ENCODE data around the gene AEBP1. TPM values are rescaled to one million over a fixed set of nuclear protein-coding genes. Genes with fewer than 3 reads are reported as not detected.

AEBP1 gene
- total and polyA plus RNA-seq, 2 donors (not counting 1 experiment from before 2014, with no cell fraction given): 44.4 to 133 TPM

DNA sequence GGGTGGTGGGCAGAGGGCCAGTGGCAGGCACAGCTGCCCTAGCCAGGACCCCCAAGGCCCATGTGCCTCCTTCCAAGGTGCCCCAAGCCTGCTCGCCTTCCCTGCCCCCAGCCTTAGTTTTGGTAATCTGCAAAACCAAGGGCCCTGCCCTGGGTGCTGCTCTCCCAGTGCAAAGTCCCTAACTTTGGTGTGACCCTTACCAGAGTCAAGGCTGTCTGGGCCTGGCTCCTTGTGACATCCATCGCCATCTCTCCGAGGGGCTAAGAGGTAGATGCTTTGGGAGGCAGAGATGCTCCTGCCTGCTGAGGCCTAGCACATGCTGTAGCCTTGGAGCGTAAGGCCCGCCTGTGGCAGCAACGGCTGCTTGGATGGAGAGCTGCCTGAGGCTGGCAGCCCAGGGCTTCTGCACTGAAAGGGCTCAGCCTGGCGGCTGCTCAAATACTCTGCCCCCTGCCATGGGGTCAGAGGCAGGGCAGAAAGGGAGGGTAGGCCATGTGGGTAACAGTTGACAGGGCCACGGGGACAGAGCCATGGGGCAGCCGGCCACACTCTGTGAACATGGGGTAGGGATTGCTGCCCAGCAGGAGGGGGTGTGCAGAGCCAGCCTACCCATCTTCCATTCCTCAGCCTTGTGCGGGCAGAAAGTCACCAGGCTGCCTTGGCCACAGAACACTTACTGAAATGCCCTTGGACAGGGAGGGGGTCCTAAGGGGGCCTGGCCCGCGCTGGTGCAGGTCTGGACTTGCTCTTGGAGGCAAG, 54.9 kb downstream of the AEBP1 start:
- Histone ChIP-seq H3K27me3 (ENCODE audit: control insufficient read depth, insufficient read depth, low read length) (peaks cover 9% of the 10 kb centered on the region), H3K4me1 (ENCODE audit: control insufficient read depth, extremely low read depth, insufficient read depth, low read length) (peaks cover 3% of the 10 kb centered on the region), H3K36me3 (ENCODE audit: control insufficient read depth, insufficient read depth, low read length) (no peaks in the 10 kb centered on the region), H3K9me3 (ENCODE audit: control insufficient read depth, insufficient read depth, low read depth, low read length) (no peaks in the 10 kb centered on the region), H2AFZ (ENCODE audit: low read length) (no peak overlapping the region), H4K20me1 (ENCODE audit: control insufficient read depth, extremely low read depth, insufficient read depth, low read length) (no peaks in the 10 kb centered on the region), H3K4me3 (replicated peaks in 1 of 4; ENCODE audit: control extremely low read depth in 1 of 4, insufficient read depth in 1 of 4, low read depth in 3 of 4, low read length in 4 of 4) (no peak overlapping the region), H3K79me2 (ENCODE audit: control insufficient read depth, insufficient read depth, low read length) (no peaks in the 10 kb centered on the region), H3K9ac (ENCODE audit: insufficient read depth, low read length) (no peak overlapping the region), H3K27ac (ENCODE audit: insufficient read depth, low read length) (no peak overlapping the region), H3K4me2 (ENCODE audit: extremely low read depth, insufficient read depth, low read length) (no peak overlapping the region)
- TF ChIP-seq, protein P1, sequence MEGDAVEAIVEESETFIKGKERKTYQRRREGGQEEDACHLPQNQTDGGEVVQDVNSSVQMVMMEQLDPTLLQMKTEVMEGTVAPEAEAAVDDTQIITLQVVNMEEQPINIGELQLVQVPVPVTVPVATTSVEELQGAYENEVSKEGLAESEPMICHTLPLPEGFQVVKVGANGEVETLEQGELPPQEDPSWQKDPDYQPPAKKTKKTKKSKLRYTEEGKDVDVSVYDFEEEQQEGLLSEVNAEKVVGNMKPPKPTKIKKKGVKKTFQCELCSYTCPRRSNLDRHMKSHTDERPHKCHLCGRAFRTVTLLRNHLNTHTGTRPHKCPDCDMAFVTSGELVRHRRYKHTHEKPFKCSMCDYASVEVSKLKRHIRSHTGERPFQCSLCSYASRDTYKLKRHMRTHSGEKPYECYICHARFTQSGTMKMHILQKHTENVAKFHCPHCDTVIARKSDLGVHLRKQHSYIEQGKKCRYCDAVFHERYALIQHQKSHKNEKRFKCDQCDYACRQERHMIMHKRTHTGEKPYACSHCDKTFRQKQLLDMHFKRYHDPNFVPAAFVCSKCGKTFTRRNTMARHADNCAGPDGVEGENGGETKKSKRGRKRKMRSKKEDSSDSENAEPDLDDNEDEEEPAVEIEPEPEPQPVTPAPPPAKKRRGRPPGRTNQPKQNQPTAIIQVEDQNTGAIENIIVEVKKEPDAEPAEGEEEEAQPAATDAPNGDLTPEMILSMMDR (conservative IDR thresholded peaks at IDR 0.05 in 1 of 2, IDR thresholded peaks at IDR 0.05 in 1 of 2; ENCODE audit: low read depth in 1 of 2, low read length in 2 of 2): no peak
- TF ChIP-seq EZH2 (IDR thresholded peaks at IDR 0.05; ENCODE audit: low read length, missing control alignments): no peak
- no peak for DNase-seq (ENCODE audit: low read depth in 2 of 2)

DNA sequence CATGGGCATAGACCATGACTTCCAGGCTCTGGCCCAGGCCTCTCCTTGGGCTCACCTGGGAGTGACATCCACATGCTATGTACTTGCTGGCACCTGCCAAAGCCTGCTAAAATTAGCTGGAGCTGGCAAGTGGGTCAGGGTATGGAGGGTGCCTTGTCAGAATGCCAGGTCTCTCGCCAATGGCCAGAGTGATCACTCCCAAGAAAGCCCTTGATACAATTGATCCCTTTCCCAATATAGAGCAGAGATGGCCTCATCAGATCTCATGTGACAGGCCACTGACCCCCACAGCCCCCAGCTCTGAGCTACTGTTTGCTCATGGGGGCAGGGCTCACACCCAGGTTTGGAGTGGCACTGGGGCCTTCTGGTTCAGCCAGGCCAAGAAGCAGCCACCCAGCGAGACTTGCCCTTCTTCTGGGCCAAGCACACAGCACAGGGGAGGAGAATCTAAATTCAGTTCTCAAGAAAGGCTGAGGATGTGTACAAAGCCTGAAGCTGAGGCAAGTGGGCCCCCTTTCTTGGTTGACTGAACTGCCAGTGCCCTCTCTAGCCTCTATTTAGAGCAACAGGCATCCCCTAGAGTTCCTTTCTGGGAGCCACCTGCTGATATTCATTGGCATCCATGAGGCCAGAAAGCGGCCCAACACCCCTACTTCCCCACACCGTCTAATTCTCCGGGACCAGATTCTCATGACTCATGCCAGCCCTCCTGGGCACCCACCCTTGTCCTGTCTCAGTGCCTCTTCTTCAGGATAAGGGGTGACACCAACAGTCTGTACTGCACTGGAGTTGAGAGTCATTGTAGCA, 55.9 kb downstream of the AEBP1 start:
- Histone ChIP-seq H3K9ac (ENCODE audit: insufficient read depth, low read length) (no peak overlapping the region), H3K79me2 (ENCODE audit: control insufficient read depth, insufficient read depth, low read length) (no peaks in the 10 kb centered on the region), H3K27me3 (ENCODE audit: control insufficient read depth, insufficient read depth, low read length) (peaks cover 9% of the 10 kb centered on the region), H4K20me1 (ENCODE audit: control insufficient read depth, extremely low read depth, insufficient read depth, low read length) (no peaks in the 10 kb centered on the region), H2AFZ (ENCODE audit: low read length) (no peak overlapping the region), H3K9me3 (ENCODE audit: control insufficient read depth, insufficient read depth, low read depth, low read length) (no peaks in the 10 kb centered on the region), H3K27ac (ENCODE audit: insufficient read depth, low read length) (no peak overlapping the region), H3K4me1 (ENCODE audit: control insufficient read depth, extremely low read depth, insufficient read depth, low read length) (peaks cover 3% of the 10 kb centered on the region), H3K36me3 (ENCODE audit: control insufficient read depth, insufficient read depth, low read length) (no peaks in the 10 kb centered on the region), H3K4me3 (replicated peaks in 1 of 4; ENCODE audit: control extremely low read depth in 1 of 4, insufficient read depth in 1 of 4, low read depth in 3 of 4, low read length in 4 of 4) (no peak overlapping the region), H3K4me2 (ENCODE audit: extremely low read depth, insufficient read depth, low read length) (no peak overlapping the region)
- no peak for DNase-seq (ENCODE audit: low read depth in 2 of 2)
- TF ChIP-seq, protein P1 (conservative IDR thresholded peaks at IDR 0.05 in 1 of 2, IDR thresholded peaks at IDR 0.05 in 1 of 2; ENCODE audit: low read depth in 1 of 2, low read length in 2 of 2): no peak
- TF ChIP-seq EZH2 (IDR thresholded peaks at IDR 0.05; ENCODE audit: low read length, missing control alignments): no peak

DNA sequence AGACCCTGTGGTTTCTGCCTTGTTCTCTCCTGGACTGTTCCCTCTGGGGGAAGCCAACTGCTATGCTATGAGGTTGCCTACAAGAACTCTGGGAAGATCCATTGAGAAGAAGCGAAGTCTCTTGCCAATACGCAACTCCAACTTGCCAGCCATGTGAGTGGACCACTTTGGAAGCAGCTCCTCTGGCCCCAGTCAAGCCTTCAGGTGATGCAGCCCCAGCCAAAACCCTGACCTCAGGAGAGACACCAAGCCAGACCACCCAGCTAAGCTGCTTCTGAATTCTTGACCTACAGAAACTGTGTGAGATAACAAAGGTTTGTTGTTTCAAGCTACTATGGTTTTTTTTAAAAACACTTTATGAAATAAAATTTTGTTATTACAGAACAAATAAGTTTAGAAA, 57.2 kb downstream of the AEBP1 start:
- no peak overlapping the region for H3K27ac ChIP-seq (ENCODE audit: insufficient read depth, low read length)
- DNase-seq (ENCODE audit: low read depth in 2 of 2): no peak
- TF ChIP-seq EZH2 (IDR thresholded peaks at IDR 0.05; ENCODE audit: low read length, missing control alignments): no peak
- TF ChIP-seq, protein P1 (conservative IDR thresholded peaks at IDR 0.05 in 1 of 2, IDR thresholded peaks at IDR 0.05 in 1 of 2; ENCODE audit: low read depth in 1 of 2, low read length in 2 of 2): no peak
- H3K4me1 ChIP-seq (ENCODE audit: control insufficient read depth, extremely low read depth, insufficient read depth, low read length): peaks cover 3% of the 10 kb centered on the region
- H3K9ac ChIP-seq (ENCODE audit: insufficient read depth, low read length): no peak overlapping the region
- H3K27me3 ChIP-seq (ENCODE audit: control insufficient read depth, insufficient read depth, low read length): peaks cover 9% of the 10 kb centered on the region
- H3K9me3 ChIP-seq (ENCODE audit: control insufficient read depth, insufficient read depth, low read depth, low read length): no peaks in the 10 kb centered on the region
- H3K4me3 ChIP-seq (replicated peaks in 1 of 4; ENCODE audit: control extremely low read depth in 1 of 4, insufficient read depth in 1 of 4, low read depth in 3 of 4, low read length in 4 of 4): no peak overlapping the region
- no peaks in the 10 kb centered on the region for H3K79me2 ChIP-seq (ENCODE audit: control insufficient read depth, insufficient read depth, low read length)
- no peak overlapping the region for H2AFZ ChIP-seq (ENCODE audit: low read length)
- no peaks in the 10 kb centered on the region for H4K20me1 ChIP-seq (ENCODE audit: control insufficient read depth, extremely low read depth, insufficient read depth, low read length)
- no peak overlapping the region for H3K4me2 ChIP-seq (ENCODE audit: extremely low read depth, insufficient read depth, low read length)
- H3K36me3 ChIP-seq (ENCODE audit: control insufficient read depth, insufficient read depth, low read length): no peaks in the 10 kb centered on the region

Data from fibroblast of lung (primary cell).